HEK293 (cell line): ENCODE data around the gene GATM.

Source experiments
- FEZF1 ChIP-seq: fragments of 450-650 bp; formaldehyde crosslinking; IDR thresholded peaks from 2 replicates; pipeline ENCODE4 v1.5.1; 2016; ENCODE audit warnings: missing biosample characterization, missing genetic modification characterization
- KLF16 ChIP-seq: fragments of 450-650 bp; formaldehyde crosslinking; IDR thresholded peaks from 2 replicates; pipeline ENCODE4 v1.5.1; 2017; ENCODE audit warnings: missing biosample characterization, missing genetic modification characterization
- ZNF146 ChIP-seq: fragments of 450-650 bp; formaldehyde crosslinking; IDR thresholded peaks from 2 replicates; pipeline ENCODE4 v1.5.1; 2016; ENCODE audit warnings: missing biosample characterization, missing genetic modification characterization
- ZNF274 ChIP-seq, 2 experiments: fragments of 200-500 bp in 1 of 2; fragments of 450-650 bp in 1 of 2; sonication (Bioruptor generic) in 1 of 2; formaldehyde crosslinking in 1 of 2; IDR thresholded peaks; 2 replicates each; pipeline versions ENCODE4 v1.5.1 to v1.6.1; 2014 to 2016; ENCODE audit warnings: borderline replicate concordance in 1 of 2, inconsistent platforms in 1 of 2, low read length in 1 of 2, missing biosample characterization in 1 of 2, missing genetic modification characterization in 1 of 2
- ZNF707 ChIP-seq: fragments of 450-650 bp; formaldehyde crosslinking; IDR thresholded peaks from 2 replicates; pipeline ENCODE4 v1.5.1; 2016; ENCODE audit warnings: missing biosample characterization, missing genetic modification characterization
- TF ChIP-seq, protein P1 (sequence below): fragments of 450-650 bp; formaldehyde crosslinking; IDR thresholded peaks from 2 replicates; pipeline ENCODE4 v1.5.1; 2016; ENCODE audit warnings: missing biosample characterization, missing genetic modification characterization

DNA sequence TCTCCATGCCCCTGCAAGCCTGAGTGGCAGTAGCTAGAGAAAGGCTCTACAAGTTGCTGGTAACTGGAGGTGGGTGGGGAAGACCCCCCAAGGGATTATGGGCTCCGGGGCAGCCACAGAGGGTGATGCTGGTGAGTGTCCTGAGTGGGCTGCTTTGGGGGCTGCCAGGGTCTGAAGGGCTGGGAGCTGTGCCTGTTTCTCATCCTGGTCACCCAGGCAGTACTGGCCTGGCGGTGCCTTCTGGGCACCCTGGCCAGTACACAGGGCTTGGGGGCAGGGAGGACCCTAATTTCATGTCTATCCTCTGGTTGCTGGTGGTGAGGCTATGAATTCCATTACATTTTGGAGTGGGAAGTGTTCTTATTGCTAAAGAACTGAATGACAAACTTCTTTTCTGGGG is 46.1 kb upstream of the GATM start:
- TF ChIP-seq, protein P1, sequence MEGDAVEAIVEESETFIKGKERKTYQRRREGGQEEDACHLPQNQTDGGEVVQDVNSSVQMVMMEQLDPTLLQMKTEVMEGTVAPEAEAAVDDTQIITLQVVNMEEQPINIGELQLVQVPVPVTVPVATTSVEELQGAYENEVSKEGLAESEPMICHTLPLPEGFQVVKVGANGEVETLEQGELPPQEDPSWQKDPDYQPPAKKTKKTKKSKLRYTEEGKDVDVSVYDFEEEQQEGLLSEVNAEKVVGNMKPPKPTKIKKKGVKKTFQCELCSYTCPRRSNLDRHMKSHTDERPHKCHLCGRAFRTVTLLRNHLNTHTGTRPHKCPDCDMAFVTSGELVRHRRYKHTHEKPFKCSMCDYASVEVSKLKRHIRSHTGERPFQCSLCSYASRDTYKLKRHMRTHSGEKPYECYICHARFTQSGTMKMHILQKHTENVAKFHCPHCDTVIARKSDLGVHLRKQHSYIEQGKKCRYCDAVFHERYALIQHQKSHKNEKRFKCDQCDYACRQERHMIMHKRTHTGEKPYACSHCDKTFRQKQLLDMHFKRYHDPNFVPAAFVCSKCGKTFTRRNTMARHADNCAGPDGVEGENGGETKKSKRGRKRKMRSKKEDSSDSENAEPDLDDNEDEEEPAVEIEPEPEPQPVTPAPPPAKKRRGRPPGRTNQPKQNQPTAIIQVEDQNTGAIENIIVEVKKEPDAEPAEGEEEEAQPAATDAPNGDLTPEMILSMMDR (tag by site-specific recombination) = no peak
- TF ChIP-seq ZNF274 (IDR thresholded peaks at IDR 0.05; ENCODE audit: low read length) (no peak), ZNF274 (tag by site-specific recombination; IDR thresholded peaks at IDR 0.05; ENCODE audit: borderline replicate concordance) (no peak), ZNF146 (tag by site-specific recombination) (no peak), ZNF707 (no peak), FEZF1 (tag by site-specific recombination) (no peak), KLF16 (tag by site-specific recombination) (no peak)
